GM19043 (cell line): ENCODE measurements around the gene CCL11.
"Not testable (repeated sequence)": the region's sequence is repeated elsewhere in the genome, so short reads cannot be mapped to it uniquely, and the experiment has no call there.

Source experiments
- ATAC-seq: cut with Tn5 transposase; IDR thresholded peaks from one replicate; pipeline ENCODE4 v1.9.1; 2021; ENCODE audit warnings: low read depth; ENCODE audit not compliant: unreplicated experiment

Gene CCL11

DNA sequence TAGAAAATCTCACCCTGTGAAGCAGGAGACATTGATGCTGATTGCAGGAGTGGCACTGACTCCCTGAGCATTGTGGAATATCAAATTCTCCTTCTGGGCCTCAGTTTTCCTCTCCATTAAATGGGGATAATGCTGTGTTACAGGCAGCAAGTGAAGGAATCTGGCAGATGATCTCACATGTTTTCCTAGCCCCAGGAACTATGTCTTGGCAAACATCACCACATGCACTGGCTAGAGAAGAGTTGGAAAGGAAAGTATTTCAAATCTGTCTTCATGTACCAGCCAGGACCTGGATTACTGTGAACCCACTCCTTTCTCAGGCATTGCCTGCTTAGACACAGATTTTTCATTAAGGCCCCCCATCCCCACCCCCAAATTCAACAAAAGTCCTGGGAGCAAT lies 20.1 kb downstream of the CCL11 start:
- no peak for ATAC-seq

GRCh38 chr17:34306466-34306865 lies 20.9 kb downstream of the CCL11 start:
- ATAC-seq, result no peak

- ATAC-seq, result no peak
Observed at GRCh38 chr17:34307110-34307509, 21.6 kb downstream of the CCL11 start.

DNA sequence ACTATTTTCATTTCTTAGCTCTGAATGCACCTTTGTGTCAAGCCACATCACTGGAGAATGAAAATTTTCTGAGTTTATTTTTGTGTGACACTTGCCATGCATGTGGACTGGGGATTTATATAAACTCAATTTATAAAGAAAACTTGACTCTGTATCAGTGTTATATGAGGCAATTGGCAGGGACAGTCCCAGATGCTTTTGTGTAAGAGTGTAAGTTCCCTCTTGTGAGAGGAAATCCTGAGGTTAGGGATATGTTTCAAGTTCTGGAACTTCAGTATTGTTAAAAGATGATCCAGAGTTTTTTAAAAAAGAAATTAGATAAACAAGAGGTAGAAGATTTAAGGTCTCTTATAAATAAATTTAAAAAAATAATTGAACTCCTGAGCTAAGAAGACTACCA lies 22.8 kb downstream of the CCL11 start:
- ATAC-seq, result no peak

GRCh38 chr17:34311291-34311690 lies 25.7 kb downstream of the CCL11 start:
- ATAC-seq, result no peak

- ATAC-seq, result no peak
Observed at GRCh38 chr17:34312080-34312479, 26.5 kb downstream of the CCL11 start.

DNA sequence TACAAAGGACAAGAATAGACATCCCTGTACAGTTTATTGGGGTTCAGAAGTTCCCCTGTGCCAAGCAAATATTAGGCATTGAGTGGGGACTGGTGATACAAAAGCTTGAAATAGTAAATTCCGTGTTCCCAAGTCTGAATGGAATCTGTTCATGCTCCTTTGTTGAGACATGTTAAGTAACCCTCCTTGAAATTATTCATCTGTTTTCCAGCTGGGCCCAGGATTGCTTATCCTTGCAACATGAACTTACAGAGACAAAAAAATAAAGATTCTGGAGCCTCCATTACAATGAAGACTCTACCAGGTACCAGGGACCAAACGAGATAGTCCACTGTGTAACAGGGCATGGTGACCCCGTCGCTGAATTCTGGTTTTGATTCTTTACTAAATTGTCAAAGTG lies 27.6 kb downstream of the CCL11 start:
- ATAC-seq, result no peak

DNA sequence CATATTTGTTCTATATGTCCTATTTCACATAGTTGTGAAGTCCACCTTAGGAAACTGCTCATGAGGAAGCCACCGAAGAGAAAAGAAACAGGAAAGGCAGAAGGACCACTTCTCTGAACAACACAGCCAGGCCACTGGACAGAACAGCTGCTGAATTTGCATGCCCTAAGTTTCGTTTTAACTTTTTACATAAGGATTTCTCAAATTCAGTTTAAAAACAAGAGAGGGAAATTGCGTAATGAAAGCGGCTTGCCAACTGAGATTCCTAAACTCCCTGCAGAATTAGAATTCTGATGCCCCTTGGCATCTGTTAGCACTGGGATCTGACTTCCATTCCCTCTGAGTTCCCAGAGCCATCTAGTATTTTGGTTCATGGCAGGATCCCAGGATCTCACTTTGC lies 28.7 kb downstream of the CCL11 start:
- ATAC-seq, result no peak

- ATAC-seq, result no peak
Observed at GRCh38 chr17:34318474-34318873, 32.9 kb downstream of the CCL11 start.

- ATAC-seq, result no peak
Observed at GRCh38 chr17:34319039-34319483, 33.5 kb downstream of the CCL11 start, which contains the start of gene CCL8. Gene CCL8, plus strand, starts transcription at chr17:34319435. Its CDS starts 67 bp downstream, at chr17:34319502.

DNA sequence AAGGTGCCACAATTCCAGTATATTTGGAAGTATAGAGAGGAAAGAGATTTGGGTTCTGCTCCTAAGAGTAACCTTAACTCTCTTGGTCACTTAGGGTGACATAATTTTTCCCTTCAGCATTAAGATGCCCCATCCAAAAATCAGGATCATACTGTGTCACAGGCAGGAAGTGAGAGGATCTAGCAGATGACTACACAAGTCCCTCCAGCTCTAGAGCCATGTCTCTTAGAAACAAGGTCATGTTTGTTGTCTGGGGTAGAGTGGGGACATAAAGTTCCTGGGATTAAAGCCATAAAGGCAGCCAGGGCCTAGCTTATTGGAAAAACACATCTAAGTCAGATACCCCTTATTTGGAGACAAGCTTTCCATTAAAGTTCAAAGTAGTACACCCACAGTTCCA lies 36.4 kb downstream of the CCL11 start:
- no peak for ATAC-seq

GRCh38 chr17:34327580-34327979 lies 42.0 kb downstream of the CCL11 start:
- ATAC-seq, result not testable (repeated sequence)

DNA sequence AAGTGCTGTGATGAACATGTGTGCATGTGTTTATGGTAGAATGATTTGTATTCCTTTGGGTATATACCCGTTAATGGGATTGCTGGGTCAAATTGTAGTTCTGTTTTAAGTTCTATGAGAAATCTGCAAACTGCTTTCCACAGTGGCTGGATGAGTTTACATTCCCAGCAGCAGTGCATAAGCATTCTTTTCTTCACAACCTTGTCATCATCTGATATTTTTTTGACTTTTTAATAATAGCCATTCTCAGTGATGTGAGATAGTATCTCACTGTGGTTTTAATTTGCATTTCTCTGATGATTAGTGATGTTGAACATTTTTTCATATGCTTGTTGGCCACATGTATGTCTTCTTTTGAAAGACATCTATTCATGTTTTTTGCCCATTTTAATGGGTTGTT lies 52.2 kb downstream of the CCL11 start:
- ATAC-seq, result no peak
